ENCODE data around the gene EPB41L5. TPM values are rescaled to one million over a fixed set of nuclear protein-coding genes. Genes with fewer than 3 reads are reported as not detected.
A peak's percentile ranks its signal among the peaks of the same experiment; 100 is the strongest.

The EPB41L5 gene
- total and polyA plus RNA-seq, 4 donors: 19.7 to 88.4 (median 30.3) TPM

DNA sequence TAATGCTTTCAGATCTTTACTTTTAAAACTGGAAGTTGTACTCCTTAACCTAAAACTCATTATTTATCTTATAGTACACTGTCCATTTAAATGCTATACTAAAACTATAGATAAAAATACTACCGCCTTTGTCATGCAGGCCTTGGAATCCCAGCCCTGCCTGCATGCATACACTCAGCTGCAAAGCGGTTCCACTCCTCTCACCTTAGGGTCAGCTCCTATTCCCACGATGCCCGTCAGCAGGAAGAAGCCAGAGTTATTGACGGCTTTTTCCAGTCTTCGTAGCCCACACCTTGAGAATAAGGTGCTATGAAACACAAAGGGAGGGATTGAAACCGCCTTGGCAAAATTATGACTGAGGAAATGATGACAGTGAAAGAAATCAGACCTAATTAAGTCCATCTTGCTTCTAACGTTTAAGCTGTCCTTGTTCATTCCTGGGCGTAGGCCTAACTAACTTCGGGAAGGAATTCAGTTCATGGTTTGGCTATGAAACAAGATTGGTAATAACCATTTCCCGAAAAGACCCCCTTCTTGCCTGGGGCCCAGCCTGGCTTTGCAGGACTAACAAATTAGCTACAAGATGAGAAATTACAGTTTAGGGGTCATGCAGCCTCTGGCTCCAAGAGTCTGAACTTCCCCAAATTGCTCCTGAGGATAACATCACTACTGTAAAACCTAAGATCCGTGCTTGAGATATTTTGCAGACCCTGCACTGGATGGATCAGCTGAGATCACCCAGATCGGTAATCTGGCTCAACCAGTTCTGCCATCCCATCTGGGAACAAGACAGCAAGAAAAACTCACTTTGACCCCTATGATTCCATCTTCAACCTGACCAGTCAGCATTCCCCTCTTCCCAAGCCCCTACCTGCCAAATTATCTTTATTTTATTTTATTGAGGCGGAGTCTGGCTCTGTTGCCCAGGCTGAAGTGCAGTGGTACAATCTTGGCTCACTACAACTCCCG is 17.1 kb downstream of the EPB41L5 start:
- Histone ChIP-seq H3K36me3 (ENCODE audit: control insufficient read depth in 4 of 4, insufficient read depth in 3 of 4, low read depth in 1 of 4, low read length in 3 of 4) (no peaks in the 10 kb centered on the region), H3K4me1 (ENCODE audit: control insufficient read depth in 4 of 4, insufficient read depth in 4 of 4, low read length in 3 of 4) (peaks cover 0 to 6% (median 3%) of the 10 kb centered on the region in 4 donors), H3K27me3 (ENCODE audit: control insufficient read depth in 4 of 4, insufficient read depth in 4 of 4, low read length in 3 of 4) (no peaks in the 10 kb centered on the region), H3K4me3 (ENCODE audit: low read depth in 1 of 3, low read length in 3 of 3) (no peak overlapping the region), H3K9me3 (ENCODE audit: control insufficient read depth in 4 of 4, low read length in 3 of 4) (no peaks in the 10 kb centered on the region), H3K27ac (ENCODE audit: low read depth in 1 of 2, low read length in 2 of 2) (no peak overlapping the region), H3K9ac (ENCODE audit: low read depth in 1 of 2, low read length in 2 of 2) (no peak overlapping the region)
- no peak for DNase-seq (ENCODE audit: low spot score)
- TF ChIP-seq, protein P1, sequence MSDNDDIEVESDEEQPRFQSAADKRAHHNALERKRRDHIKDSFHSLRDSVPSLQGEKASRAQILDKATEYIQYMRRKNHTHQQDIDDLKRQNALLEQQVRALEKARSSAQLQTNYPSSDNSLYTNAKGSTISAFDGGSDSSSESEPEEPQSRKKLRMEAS (IDR thresholded peaks at IDR 0.05): no peak
- TF ChIP-seq, protein P2, sequence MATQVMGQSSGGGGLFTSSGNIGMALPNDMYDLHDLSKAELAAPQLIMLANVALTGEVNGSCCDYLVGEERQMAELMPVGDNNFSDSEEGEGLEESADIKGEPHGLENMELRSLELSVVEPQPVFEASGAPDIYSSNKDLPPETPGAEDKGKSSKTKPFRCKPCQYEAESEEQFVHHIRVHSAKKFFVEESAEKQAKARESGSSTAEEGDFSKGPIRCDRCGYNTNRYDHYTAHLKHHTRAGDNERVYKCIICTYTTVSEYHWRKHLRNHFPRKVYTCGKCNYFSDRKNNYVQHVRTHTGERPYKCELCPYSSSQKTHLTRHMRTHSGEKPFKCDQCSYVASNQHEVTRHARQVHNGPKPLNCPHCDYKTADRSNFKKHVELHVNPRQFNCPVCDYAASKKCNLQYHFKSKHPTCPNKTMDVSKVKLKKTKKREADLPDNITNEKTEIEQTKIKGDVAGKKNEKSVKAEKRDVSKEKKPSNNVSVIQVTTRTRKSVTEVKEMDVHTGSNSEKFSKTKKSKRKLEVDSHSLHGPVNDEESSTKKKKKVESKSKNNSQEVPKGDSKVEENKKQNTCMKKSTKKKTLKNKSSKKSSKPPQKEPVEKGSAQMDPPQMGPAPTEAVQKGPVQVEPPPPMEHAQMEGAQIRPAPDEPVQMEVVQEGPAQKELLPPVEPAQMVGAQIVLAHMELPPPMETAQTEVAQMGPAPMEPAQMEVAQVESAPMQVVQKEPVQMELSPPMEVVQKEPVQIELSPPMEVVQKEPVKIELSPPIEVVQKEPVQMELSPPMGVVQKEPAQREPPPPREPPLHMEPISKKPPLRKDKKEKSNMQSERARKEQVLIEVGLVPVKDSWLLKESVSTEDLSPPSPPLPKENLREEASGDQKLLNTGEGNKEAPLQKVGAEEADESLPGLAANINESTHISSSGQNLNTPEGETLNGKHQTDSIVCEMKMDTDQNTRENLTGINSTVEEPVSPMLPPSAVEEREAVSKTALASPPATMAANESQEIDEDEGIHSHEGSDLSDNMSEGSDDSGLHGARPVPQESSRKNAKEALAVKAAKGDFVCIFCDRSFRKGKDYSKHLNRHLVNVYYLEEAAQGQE (IDR thresholded peaks at IDR 0.05): no peak
- TF ChIP-seq, protein P3, sequence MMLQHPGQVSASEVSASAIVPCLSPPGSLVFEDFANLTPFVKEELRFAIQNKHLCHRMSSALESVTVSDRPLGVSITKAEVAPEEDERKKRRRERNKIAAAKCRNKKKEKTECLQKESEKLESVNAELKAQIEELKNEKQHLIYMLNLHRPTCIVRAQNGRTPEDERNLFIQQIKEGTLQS (IDR thresholded peaks at IDR 0.05): no peak
- TF ChIP-seq SP1 (IDR thresholded peaks at IDR 0.05) (no peak), JUND (IDR thresholded peaks at IDR 0.05) (no peak), HNF4A (conservative IDR thresholded peaks at IDR 0.05) (no peak), GABPA (IDR thresholded peaks at IDR 0.05 in 1 of 2, conservative IDR thresholded peaks at IDR 0.05 in 1 of 2) (no peak), EGR1 (IDR thresholded peaks at IDR 0.05; ENCODE audit: low read depth in 2 of 2) (no peak), YY1 (IDR thresholded peaks at IDR 0.05) (no peak), HNF4G (IDR thresholded peaks at IDR 0.05) (no peak), TAF1 (conservative IDR thresholded peaks at IDR 0.05) (no peak), FOXA1 (IDR thresholded peaks at IDR 0.05) (no peak), FOXA2 (IDR thresholded peaks at IDR 0.05) (no peak), NR2F2 (IDR thresholded peaks at IDR 0.05) (no peak), RAD21 (IDR thresholded peaks at IDR 0.05) (no peak)
- 93% methylated on average over 15 of the region's 15 CpGs for WGBS

DNA sequence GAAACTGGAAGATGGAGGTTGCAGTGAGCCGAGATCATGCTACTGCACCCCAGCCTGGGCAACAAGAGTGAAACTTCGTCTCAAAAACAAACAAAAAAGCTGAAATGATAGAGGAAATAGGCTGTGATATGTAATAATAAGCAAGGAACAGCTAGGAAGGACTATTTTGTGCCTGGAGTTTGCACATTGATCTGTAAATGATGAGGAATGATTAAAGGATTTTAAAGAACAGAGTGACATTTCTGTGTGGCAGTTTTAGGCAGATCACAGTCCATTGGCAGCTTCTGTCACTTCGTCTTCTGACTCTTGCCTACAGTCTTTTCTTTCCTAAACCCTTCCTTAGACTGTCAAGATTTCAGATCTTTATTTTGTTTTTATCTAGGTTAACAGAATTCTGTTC is 19.4 kb downstream of the EPB41L5 start:
- DNase-seq (ENCODE audit: low spot score): no peak
- H3K27ac ChIP-seq (ENCODE audit: low read depth in 1 of 2, low read length in 2 of 2): no peak overlapping the region
- H3K36me3 ChIP-seq (ENCODE audit: control insufficient read depth in 4 of 4, insufficient read depth in 3 of 4, low read depth in 1 of 4, low read length in 3 of 4): no peaks in the 10 kb centered on the region
- no peak overlapping the region for H3K4me3 ChIP-seq (ENCODE audit: low read depth in 1 of 3, low read length in 3 of 3)
- WGBS: 39% methylated on average over 3 of the region's 3 CpGs
- peaks cover 3 to 12% (median 5%) of the 10 kb centered on the region in 4 donors for H3K4me1 ChIP-seq (ENCODE audit: control insufficient read depth in 4 of 4, insufficient read depth in 4 of 4, low read length in 3 of 4)
- TF ChIP-seq HNF4A (conservative IDR thresholded peaks at IDR 0.05) (peak; percentile 19 to 55), HNF4G (IDR thresholded peaks at IDR 0.05) (peak; percentile 29)
- TF ChIP-seq, protein P3 (IDR thresholded peaks at IDR 0.05): no peak
- no peak overlapping the region for H3K9ac ChIP-seq (ENCODE audit: low read depth in 1 of 2, low read length in 2 of 2)
- no peaks in the 10 kb centered on the region for H3K27me3 ChIP-seq (ENCODE audit: control insufficient read depth in 4 of 4, insufficient read depth in 4 of 4, low read length in 3 of 4)
- no peaks in the 10 kb centered on the region for H3K9me3 ChIP-seq (ENCODE audit: control insufficient read depth in 4 of 4, low read length in 3 of 4)

Measured in liver (tissue), 9 donors.